Measurements from ENCODE around the gene CLDN5. TPM values are rescaled to one million over a fixed set of nuclear protein-coding genes. Genes with fewer than 3 reads are reported as not detected.
"Not testable (repeated sequence)": the region's sequence is repeated elsewhere in the genome, so short reads cannot be mapped to it uniquely, and the experiment has no call there.

Gene CLDN5
- polyA plus RNA-seq, 2 donors, result 8.5 to 48.3 TPM

- H3K27me3 ChIP-seq (ENCODE audit: control insufficient read depth in 1 of 2, insufficient read depth in 2 of 2, low read length in 2 of 2), result no peaks in the 10 kb centered on the region
- H3K4me3 ChIP-seq (ENCODE audit: low read depth in 1 of 2, low read length in 2 of 2), result no peak overlapping the region
- no peak overlapping the region for H3K27ac ChIP-seq (ENCODE audit: low read depth in 2 of 2, low read length in 1 of 2)
- H3K9me3 ChIP-seq (ENCODE audit: control insufficient read depth in 2 of 2, insufficient read depth in 1 of 2, low read depth in 1 of 2, low read length in 1 of 2), result no peaks in the 10 kb centered on the region
- peaks cover 2 to 7% of the 10 kb centered on the region in 2 donors for H3K4me1 ChIP-seq (ENCODE audit: control insufficient read depth in 2 of 2, insufficient read depth in 2 of 2, low read length in 1 of 2)
- no peaks in the 10 kb centered on the region for H3K36me3 ChIP-seq (ENCODE audit: control insufficient read depth in 2 of 2, insufficient read depth in 2 of 2, low read length in 1 of 2)
- WGBS, 2 donors, result 84 to 85% methylated on average over 2 of the region's 2 CpGs
Observed at GRCh38 chr22:19548964-19549363, 24.8 kb upstream of the CLDN5 start.

- H3K36me3 ChIP-seq (ENCODE audit: control insufficient read depth in 2 of 2, insufficient read depth in 2 of 2, low read length in 1 of 2); H3K27me3 ChIP-seq (ENCODE audit: control insufficient read depth in 1 of 2, insufficient read depth in 2 of 2, low read length in 2 of 2); H3K4me3 ChIP-seq (ENCODE audit: low read depth in 1 of 2, low read length in 2 of 2); H3K9me3 ChIP-seq (ENCODE audit: control insufficient read depth in 2 of 2, insufficient read depth in 1 of 2, low read depth in 1 of 2, low read length in 1 of 2); H3K4me1 ChIP-seq (ENCODE audit: control insufficient read depth in 2 of 2, insufficient read depth in 2 of 2, low read length in 1 of 2); H3K27ac ChIP-seq (ENCODE audit: low read depth in 2 of 2, low read length in 1 of 2): not testable (repeated sequence)
- 93 to 95% methylated on average over 5 of the region's 5 CpGs for WGBS, 2 donors
Observed at GRCh38 chr22:19548427-19548826, 24.2 kb upstream of the CLDN5 start.

- Histone ChIP-seq H3K27me3 (ENCODE audit: control insufficient read depth in 1 of 2, insufficient read depth in 2 of 2, low read length in 2 of 2) (no peaks in the 10 kb centered on the region), H3K9me3 (ENCODE audit: control insufficient read depth in 2 of 2, insufficient read depth in 1 of 2, low read depth in 1 of 2, low read length in 1 of 2) (no peaks in the 10 kb centered on the region), H3K36me3 (ENCODE audit: control insufficient read depth in 2 of 2, insufficient read depth in 2 of 2, low read length in 1 of 2) (no peaks in the 10 kb centered on the region), H3K4me3 (ENCODE audit: low read depth in 1 of 2, low read length in 2 of 2) (no peak overlapping the region), H3K4me1 (ENCODE audit: control insufficient read depth in 2 of 2, insufficient read depth in 2 of 2, low read length in 1 of 2) (peaks cover 2 to 9% of the 10 kb centered on the region in 2 donors), H3K27ac (ENCODE audit: low read depth in 2 of 2, low read length in 1 of 2) (no peak overlapping the region)
- 92% methylated on average over 8 of the region's 8 CpGs for WGBS, 2 donors
Observed at GRCh38 chr22:19547620-19548019, 23.4 kb upstream of the CLDN5 start.

- Histone ChIP-seq H3K4me3 (ENCODE audit: low read depth in 1 of 2, low read length in 2 of 2) (no peak overlapping the region), H3K27ac (ENCODE audit: low read depth in 2 of 2, low read length in 1 of 2) (no peak overlapping the region), H3K9me3 (ENCODE audit: control insufficient read depth in 2 of 2, insufficient read depth in 1 of 2, low read depth in 1 of 2, low read length in 1 of 2) (no peaks in the 10 kb centered on the region), H3K27me3 (ENCODE audit: control insufficient read depth in 1 of 2, insufficient read depth in 2 of 2, low read length in 2 of 2) (no peaks in the 10 kb centered on the region), H3K4me1 (ENCODE audit: control insufficient read depth in 2 of 2, insufficient read depth in 2 of 2, low read length in 1 of 2) (peaks cover 2 to 9% of the 10 kb centered on the region in 2 donors), H3K36me3 (ENCODE audit: control insufficient read depth in 2 of 2, insufficient read depth in 2 of 2, low read length in 1 of 2) (no peaks in the 10 kb centered on the region)
- WGBS, 2 donors, result 70 to 80% methylated on average over 6 of the region's 6 CpGs
Observed at GRCh38 chr22:19546680-19547079, 22.5 kb upstream of the CLDN5 start.

GRCh38 chr22:19545935-19546207 is 21.7 kb upstream of the CLDN5 start:
- H3K27ac ChIP-seq (ENCODE audit: low read depth in 2 of 2, low read length in 1 of 2), result no peak overlapping the region
- no peaks in the 10 kb centered on the region for H3K27me3 ChIP-seq (ENCODE audit: control insufficient read depth in 1 of 2, insufficient read depth in 2 of 2, low read length in 2 of 2)
- H3K36me3 ChIP-seq (ENCODE audit: control insufficient read depth in 2 of 2, insufficient read depth in 2 of 2, low read length in 1 of 2), result no peaks in the 10 kb centered on the region
- 72 to 83% methylated on average over 5 of the region's 5 CpGs for whole genome bisulfite sequencing, 2 donors
- H3K4me3 ChIP-seq (ENCODE audit: low read depth in 1 of 2, low read length in 2 of 2), result no peak overlapping the region
- peaks cover 2 to 9% of the 10 kb centered on the region in 2 donors for H3K4me1 ChIP-seq (ENCODE audit: control insufficient read depth in 2 of 2, insufficient read depth in 2 of 2, low read length in 1 of 2)
- no peaks in the 10 kb centered on the region for H3K9me3 ChIP-seq (ENCODE audit: control insufficient read depth in 2 of 2, insufficient read depth in 1 of 2, low read depth in 1 of 2, low read length in 1 of 2)

GRCh38 chr22:19543970-19544708 is 19.9 kb upstream of the CLDN5 start:
- 56% methylated on average over 16 of the region's 16 CpGs for WGBS, 2 donors
- Histone ChIP-seq H3K4me1 (ENCODE audit: control insufficient read depth in 2 of 2, insufficient read depth in 2 of 2, low read length in 1 of 2) (peaks cover 2 to 9% of the 10 kb centered on the region in 2 donors), H3K27me3 (ENCODE audit: control insufficient read depth in 1 of 2, insufficient read depth in 2 of 2, low read length in 2 of 2) (no peaks in the 10 kb centered on the region), H3K36me3 (ENCODE audit: control insufficient read depth in 2 of 2, insufficient read depth in 2 of 2, low read length in 1 of 2) (no peaks in the 10 kb centered on the region), H3K27ac (ENCODE audit: low read depth in 2 of 2, low read length in 1 of 2) (no peak overlapping the region), H3K9me3 (ENCODE audit: control insufficient read depth in 2 of 2, insufficient read depth in 1 of 2, low read depth in 1 of 2, low read length in 1 of 2) (no peaks in the 10 kb centered on the region), H3K4me3 (ENCODE audit: low read depth in 1 of 2, low read length in 2 of 2) (no peak overlapping the region)

- Histone ChIP-seq H3K27me3 (ENCODE audit: control insufficient read depth in 1 of 2, insufficient read depth in 2 of 2, low read length in 2 of 2) (no peaks in the 10 kb centered on the region), H3K4me1 (ENCODE audit: control insufficient read depth in 2 of 2, insufficient read depth in 2 of 2, low read length in 1 of 2) (peaks cover 2 to 9% of the 10 kb centered on the region in 2 donors), H3K4me3 (ENCODE audit: low read depth in 1 of 2, low read length in 2 of 2) (no peak overlapping the region), H3K9me3 (ENCODE audit: control insufficient read depth in 2 of 2, insufficient read depth in 1 of 2, low read depth in 1 of 2, low read length in 1 of 2) (no peaks in the 10 kb centered on the region), H3K36me3 (ENCODE audit: control insufficient read depth in 2 of 2, insufficient read depth in 2 of 2, low read length in 1 of 2) (no peaks in the 10 kb centered on the region), H3K27ac (ENCODE audit: low read depth in 2 of 2, low read length in 1 of 2) (no peak overlapping the region)
Observed at GRCh38 chr22:19540394-19540793, 16.2 kb upstream of the CLDN5 start.

- Histone ChIP-seq H3K27me3 (ENCODE audit: control insufficient read depth in 1 of 2, insufficient read depth in 2 of 2, low read length in 2 of 2) (no peaks in the 10 kb centered on the region), H3K9me3 (ENCODE audit: control insufficient read depth in 2 of 2, insufficient read depth in 1 of 2, low read depth in 1 of 2, low read length in 1 of 2) (no peaks in the 10 kb centered on the region), H3K27ac (ENCODE audit: low read depth in 2 of 2, low read length in 1 of 2) (no peak overlapping the region), H3K4me3 (ENCODE audit: low read depth in 1 of 2, low read length in 2 of 2) (no peak overlapping the region), H3K4me1 (ENCODE audit: control insufficient read depth in 2 of 2, insufficient read depth in 2 of 2, low read length in 1 of 2) (no peaks in the 10 kb centered on the region), H3K36me3 (ENCODE audit: control insufficient read depth in 2 of 2, insufficient read depth in 2 of 2, low read length in 1 of 2) (no peaks in the 10 kb centered on the region)
- WGBS, 2 donors, result 89 to 93% methylated on average over 5 of the region's 5 CpGs
Observed at GRCh38 chr22:19537941-19538488, 13.8 kb upstream of the CLDN5 start.

GRCh38 chr22:19536564-19536963 is 12.4 kb upstream of the CLDN5 start:
- WGBS, 2 donors, result 85 to 93% methylated on average over 9 of the region's 9 CpGs
- no peaks in the 10 kb centered on the region for H3K9me3 ChIP-seq (ENCODE audit: control insufficient read depth in 2 of 2, insufficient read depth in 1 of 2, low read depth in 1 of 2, low read length in 1 of 2)
- H3K4me1 ChIP-seq (ENCODE audit: control insufficient read depth in 2 of 2, insufficient read depth in 2 of 2, low read length in 1 of 2), result no peaks in the 10 kb centered on the region
- no peaks in the 10 kb centered on the region for H3K27me3 ChIP-seq (ENCODE audit: control insufficient read depth in 1 of 2, insufficient read depth in 2 of 2, low read length in 2 of 2)
- no peak overlapping the region for H3K4me3 ChIP-seq (ENCODE audit: low read depth in 1 of 2, low read length in 2 of 2)
- H3K36me3 ChIP-seq (ENCODE audit: control insufficient read depth in 2 of 2, insufficient read depth in 2 of 2, low read length in 1 of 2), result no peaks in the 10 kb centered on the region
- H3K27ac ChIP-seq (ENCODE audit: low read depth in 2 of 2, low read length in 1 of 2), result no peak overlapping the region

GRCh38 chr22:19535001-19535400 is 10.8 kb upstream of the CLDN5 start:
- H3K36me3 ChIP-seq (ENCODE audit: control insufficient read depth in 2 of 2, insufficient read depth in 2 of 2, low read length in 1 of 2), result no peaks in the 10 kb centered on the region
- H3K27ac ChIP-seq (ENCODE audit: low read depth in 2 of 2, low read length in 1 of 2), result no peak overlapping the region
- 44 to 50% methylated on average over 3 of the region's 3 CpGs for WGBS, 2 donors
- H3K4me3 ChIP-seq (ENCODE audit: low read depth in 1 of 2, low read length in 2 of 2), result no peak overlapping the region
- no peaks in the 10 kb centered on the region for H3K4me1 ChIP-seq (ENCODE audit: control insufficient read depth in 2 of 2, insufficient read depth in 2 of 2, low read length in 1 of 2)
- no peaks in the 10 kb centered on the region for H3K27me3 ChIP-seq (ENCODE audit: control insufficient read depth in 1 of 2, insufficient read depth in 2 of 2, low read length in 2 of 2)
- no peaks in the 10 kb centered on the region for H3K9me3 ChIP-seq (ENCODE audit: control insufficient read depth in 2 of 2, insufficient read depth in 1 of 2, low read depth in 1 of 2, low read length in 1 of 2)

Data from esophagus (tissue), 2 donors.